AG09309 (cell line): ENCODE results near the gene LDLRAD3.

ENCODE experiments used
- DNase-seq: peaks from one replicate; pipeline ENCODE4 v3.0.0-alpha.2; 2010; ENCODE audit warnings: low read depth
- H3K4me3 ChIP-seq: 2 replicates; pipeline ENCODE4 v1.5.1; 2011; ENCODE audit warnings: mild to moderate bottlenecking, low read depth, low read length, moderate library complexity; ENCODE audit not compliant: control insufficient read depth
- TF ChIP-seq, protein P1 (sequence below): IDR thresholded peaks from 2 replicates; pipeline ENCODE4 v1.5.1; 2011; ENCODE audit warnings: mild to moderate bottlenecking, low read depth, low read length, inconsistent platforms; ENCODE audit not compliant: insufficient read depth, control insufficient read depth; ENCODE audit errors: missing control alignments

Gene LDLRAD3

DNA sequence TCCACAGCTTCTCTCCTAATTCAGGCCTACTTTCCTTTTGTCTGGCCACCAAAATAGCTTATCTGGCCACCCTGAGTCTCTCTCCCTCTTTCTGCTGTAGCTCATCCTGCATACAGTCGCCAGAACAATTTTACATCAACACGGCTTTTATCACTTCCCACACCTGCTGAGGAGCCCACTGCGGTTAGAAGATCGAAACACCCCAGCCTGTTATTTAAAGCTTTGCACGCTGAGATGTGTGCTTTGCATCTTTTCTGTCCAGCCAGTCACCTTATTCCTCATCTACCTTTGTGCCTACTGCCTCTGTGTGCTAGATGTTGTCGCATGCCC lies 249.4 kb downstream of the LDLRAD3 start:
- TF ChIP-seq, protein P1, sequence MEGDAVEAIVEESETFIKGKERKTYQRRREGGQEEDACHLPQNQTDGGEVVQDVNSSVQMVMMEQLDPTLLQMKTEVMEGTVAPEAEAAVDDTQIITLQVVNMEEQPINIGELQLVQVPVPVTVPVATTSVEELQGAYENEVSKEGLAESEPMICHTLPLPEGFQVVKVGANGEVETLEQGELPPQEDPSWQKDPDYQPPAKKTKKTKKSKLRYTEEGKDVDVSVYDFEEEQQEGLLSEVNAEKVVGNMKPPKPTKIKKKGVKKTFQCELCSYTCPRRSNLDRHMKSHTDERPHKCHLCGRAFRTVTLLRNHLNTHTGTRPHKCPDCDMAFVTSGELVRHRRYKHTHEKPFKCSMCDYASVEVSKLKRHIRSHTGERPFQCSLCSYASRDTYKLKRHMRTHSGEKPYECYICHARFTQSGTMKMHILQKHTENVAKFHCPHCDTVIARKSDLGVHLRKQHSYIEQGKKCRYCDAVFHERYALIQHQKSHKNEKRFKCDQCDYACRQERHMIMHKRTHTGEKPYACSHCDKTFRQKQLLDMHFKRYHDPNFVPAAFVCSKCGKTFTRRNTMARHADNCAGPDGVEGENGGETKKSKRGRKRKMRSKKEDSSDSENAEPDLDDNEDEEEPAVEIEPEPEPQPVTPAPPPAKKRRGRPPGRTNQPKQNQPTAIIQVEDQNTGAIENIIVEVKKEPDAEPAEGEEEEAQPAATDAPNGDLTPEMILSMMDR = no peak
- no peak for DNase-seq
- H3K4me3 ChIP-seq = no peak overlapping the region

DNA sequence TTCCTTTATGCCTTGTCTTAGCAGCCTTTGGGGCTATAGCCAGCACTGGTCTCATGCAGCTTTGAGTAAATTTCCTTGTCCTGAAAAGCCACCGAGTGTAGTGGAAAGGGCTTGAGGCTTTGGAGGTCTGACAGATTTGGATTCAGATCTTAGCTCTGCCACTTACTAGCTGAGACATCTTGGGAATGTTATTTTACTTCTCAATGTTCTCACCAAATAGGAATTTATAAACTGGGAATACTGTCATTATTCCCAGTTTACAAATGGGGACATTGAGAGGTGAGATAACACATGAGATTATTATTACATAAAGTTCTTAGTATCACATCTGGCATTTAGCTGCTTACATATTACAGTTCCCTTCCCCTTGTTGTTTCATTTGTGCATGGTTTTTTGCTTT lies 249.9 kb downstream of the LDLRAD3 start:
- TF ChIP-seq, protein P1 = no peak
- no peak for DNase-seq
- H3K4me3 ChIP-seq = no peak overlapping the region

DNA sequence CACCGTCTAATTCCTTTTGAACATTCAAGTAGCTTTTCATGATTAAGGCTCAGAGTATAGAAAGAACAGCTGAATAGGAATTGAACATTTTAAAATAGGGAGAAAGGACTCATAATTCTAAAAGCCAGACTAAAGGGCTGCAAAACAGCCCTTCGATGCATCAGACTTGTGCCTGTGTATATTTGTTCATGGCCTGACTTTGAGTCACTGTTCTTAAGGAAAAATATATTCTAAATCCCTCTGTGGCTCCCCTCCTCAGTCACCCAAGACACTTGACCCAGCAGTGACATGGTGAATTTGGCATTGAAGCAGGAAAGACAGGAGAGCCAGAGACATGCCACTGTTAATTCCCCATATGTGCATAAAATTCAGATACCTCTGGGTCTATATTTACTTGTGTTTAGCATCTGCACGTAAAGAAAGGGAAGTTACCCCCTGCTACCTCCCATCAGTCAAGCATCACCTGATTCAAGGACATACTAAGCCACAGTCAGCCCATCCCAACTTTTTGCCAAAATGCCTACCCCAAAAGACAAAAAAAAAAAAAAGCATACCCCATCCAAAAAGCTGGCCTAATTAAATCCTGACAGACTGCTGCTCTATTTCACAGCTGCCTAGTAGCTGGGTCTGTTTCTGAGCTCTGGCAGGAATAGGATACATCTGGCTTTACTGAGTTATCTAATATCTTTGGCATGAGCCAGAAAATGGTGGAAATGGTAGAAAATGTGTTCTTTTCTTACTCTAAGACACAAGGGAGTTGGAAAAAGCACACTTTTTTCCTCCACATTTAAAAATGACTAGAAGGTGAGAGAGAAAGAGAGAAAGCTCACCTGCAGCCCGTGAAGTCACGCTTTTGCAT lies 251.9 kb downstream of the LDLRAD3 start:
- no peak overlapping the region for H3K4me3 ChIP-seq
- DNase-seq = no peak
- TF ChIP-seq, protein P1 = no peak

DNA sequence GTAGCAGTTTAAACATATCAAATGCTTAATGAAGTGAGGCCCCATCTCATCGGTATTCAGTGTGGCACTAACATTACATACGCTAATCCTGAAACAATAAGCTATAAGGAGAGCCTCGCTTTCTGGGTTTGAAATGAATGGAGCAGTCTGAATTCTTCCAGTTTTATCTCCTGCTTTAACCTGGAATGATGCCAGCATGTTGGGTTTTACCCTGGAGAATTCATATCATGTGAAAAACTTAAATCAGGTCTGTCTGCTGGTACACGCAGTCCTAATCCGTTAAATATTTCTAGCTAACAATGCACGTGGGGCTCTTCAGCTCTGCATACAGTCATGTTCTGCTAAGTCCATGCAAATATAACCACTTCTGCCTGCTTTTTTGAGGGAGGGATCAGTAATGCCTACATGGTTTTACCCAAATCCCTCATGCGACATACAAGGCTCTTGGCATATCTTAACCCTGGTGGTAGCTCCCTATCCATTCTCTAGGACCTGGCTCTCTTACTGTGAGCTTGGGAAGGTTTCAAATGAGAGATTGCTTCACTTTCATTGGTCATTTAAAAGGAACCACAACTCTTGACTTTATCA lies 252.6 kb downstream of the LDLRAD3 start:
- DNase-seq = no peak
- H3K4me3 ChIP-seq = no peak overlapping the region
- TF ChIP-seq, protein P1 = no peak

DNA sequence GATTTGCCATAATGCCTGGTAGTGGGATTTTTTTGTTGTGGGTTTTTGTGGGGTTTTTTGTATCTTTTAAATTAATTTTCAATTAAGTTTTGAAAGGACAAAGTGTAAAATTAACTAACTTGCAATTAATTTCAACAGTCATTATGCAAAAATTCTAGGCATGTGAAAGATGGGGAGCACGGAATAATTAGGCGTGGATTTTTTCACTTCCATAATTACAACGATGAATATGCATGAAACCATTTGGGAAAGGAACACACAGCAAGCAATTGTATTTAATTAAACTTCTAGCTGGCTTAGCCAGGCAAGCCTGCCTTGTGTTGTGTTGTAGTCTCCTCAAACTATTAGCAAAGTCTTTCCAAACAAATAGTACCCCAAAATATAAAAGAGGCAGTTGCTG lies 257.5 kb downstream of the LDLRAD3 start:
- H3K4me3 ChIP-seq = no peak overlapping the region
- no peak for DNase-seq
- TF ChIP-seq, protein P1 = no peak

DNA sequence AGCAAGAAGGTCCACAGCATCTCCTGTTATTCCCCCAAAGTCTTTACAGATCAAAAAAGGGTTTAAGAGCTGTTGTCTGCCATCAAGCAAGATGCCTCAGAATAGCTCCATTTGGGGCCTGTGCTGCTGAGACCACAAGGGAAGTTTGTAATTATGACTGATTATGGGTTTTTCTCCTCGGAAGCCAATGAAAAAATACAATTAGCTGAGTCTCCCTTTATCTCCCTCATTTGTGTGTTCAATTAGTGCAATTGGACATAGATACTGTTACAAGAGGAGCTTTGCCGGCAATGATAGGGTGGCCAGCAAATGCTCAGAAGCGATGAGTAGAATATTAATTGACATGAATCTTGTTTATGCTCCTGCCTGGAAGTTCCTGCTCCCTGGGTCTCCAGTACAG lies 261.7 kb downstream of the LDLRAD3 start:
- TF ChIP-seq, protein P1 = no peak
- no peak overlapping the region for H3K4me3 ChIP-seq
- no peak for DNase-seq

DNA sequence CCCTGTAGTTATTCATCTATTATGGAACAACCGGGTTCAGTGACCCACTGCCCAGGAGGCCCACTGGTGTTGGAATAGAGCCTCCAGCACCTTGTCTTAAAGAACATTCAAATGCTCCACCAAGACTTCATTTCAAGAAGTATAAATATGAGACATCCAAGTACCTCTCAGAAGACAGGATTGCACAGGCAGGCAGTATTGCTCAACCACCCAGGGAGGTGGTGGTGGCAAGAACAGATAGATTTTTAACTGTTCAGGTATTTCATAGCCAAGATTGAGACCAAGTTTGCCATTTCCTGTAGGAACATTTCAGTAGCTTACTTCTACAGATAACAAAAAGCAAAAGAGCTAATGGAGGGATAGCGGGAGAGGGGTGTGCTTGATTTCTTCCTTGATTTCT lies 266.7 kb downstream of the LDLRAD3 start:
- no peak for DNase-seq
- no peak overlapping the region for H3K4me3 ChIP-seq
- TF ChIP-seq, protein P1 = no peak
